ENCODE data around the gene CFAP73.

DNA sequence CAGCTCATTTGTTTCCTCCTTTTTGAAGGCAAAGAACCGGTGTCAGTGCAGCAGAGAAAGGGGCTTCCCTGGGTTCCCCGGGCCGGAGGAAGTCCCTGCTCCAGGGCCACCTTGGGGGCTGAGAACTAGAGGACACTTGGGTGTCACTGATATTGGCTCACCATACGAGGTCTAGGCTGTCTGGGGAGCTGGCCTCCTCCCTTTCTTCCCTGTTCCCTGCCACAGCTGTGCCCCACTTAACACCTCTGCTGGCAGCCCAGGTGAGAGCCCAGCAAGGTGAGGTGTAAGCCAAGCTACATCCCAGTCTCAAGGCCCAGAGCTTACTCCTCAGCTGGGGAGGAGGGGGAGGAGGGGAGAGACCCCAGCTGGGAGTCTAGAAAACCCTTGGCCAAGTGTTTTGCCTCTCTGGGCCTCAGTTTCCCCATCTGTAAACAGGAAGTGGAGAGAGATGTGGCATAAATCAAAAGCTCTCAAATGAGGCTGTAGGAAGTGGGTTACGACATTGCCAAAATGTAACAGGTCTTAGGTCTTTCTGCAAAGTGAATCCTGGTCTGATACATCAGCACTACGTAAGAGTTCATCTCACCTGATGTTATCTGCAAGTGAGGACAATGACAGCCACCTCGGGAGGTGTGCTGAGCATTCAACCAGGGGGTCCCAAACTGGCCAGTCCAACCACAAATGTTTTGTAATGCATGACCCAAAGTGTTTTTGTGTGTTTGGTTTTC, 39.5 kb upstream of the CFAP73 start:
- TF ChIP-seq CTCF (IDR thresholded peaks at IDR 0.05) (no peak), TAF1 (IDR thresholded peaks at IDR 0.05; ENCODE audit: borderline replicate concordance, low read depth, low read length) (no peak), EZH2phosphoT487 (IDR thresholded peaks at IDR 0.05; ENCODE audit: borderline replicate concordance, low read depth) (no peak), EP300 (IDR thresholded peaks at IDR 0.05; ENCODE audit: borderline replicate concordance in 1 of 2, low read depth in 1 of 2, low read length in 1 of 2) (no peak), TCF12 (IDR thresholded peaks at IDR 0.05) (no peak), PBX3 (IDR thresholded peaks at IDR 0.05) (no peak)
- TF ChIP-seq, protein P1, sequence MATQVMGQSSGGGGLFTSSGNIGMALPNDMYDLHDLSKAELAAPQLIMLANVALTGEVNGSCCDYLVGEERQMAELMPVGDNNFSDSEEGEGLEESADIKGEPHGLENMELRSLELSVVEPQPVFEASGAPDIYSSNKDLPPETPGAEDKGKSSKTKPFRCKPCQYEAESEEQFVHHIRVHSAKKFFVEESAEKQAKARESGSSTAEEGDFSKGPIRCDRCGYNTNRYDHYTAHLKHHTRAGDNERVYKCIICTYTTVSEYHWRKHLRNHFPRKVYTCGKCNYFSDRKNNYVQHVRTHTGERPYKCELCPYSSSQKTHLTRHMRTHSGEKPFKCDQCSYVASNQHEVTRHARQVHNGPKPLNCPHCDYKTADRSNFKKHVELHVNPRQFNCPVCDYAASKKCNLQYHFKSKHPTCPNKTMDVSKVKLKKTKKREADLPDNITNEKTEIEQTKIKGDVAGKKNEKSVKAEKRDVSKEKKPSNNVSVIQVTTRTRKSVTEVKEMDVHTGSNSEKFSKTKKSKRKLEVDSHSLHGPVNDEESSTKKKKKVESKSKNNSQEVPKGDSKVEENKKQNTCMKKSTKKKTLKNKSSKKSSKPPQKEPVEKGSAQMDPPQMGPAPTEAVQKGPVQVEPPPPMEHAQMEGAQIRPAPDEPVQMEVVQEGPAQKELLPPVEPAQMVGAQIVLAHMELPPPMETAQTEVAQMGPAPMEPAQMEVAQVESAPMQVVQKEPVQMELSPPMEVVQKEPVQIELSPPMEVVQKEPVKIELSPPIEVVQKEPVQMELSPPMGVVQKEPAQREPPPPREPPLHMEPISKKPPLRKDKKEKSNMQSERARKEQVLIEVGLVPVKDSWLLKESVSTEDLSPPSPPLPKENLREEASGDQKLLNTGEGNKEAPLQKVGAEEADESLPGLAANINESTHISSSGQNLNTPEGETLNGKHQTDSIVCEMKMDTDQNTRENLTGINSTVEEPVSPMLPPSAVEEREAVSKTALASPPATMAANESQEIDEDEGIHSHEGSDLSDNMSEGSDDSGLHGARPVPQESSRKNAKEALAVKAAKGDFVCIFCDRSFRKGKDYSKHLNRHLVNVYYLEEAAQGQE (IDR thresholded peaks at IDR 0.05; ENCODE audit: low read depth, low read length) = no peak

Data from SK-N-SH (cell line).